Coronary artery (tissue), 2 donors: ENCODE results near the gene OLA1.

Experiments used
- DNase-seq: peaks from one replicate; pipeline ENCODE4 v3.0.0-alpha.2; 2017; ENCODE audit warnings: low spot score
- H3K27ac ChIP-seq, 2 donors: fragments of 200-600 bp; sonication (generic); one replicate each; pipeline ENCODE4 v1.5.1; 2016 to 2019
- H3K4me3 ChIP-seq: fragments of 200-600 bp; sonication (generic); 2 replicates; pipeline ENCODE4 v1.5.1; 2016; ENCODE audit warnings: mild to moderate bottlenecking, moderate library complexity
- TF ChIP-seq, protein P1 (sequence below): fragments of 200-600 bp; sonication (generic); IDR thresholded peaks from one replicate; pipeline ENCODE4 v1.5.1; 2019; ENCODE audit warnings: antibody characterized with exemption

Gene OLA1

DNA sequence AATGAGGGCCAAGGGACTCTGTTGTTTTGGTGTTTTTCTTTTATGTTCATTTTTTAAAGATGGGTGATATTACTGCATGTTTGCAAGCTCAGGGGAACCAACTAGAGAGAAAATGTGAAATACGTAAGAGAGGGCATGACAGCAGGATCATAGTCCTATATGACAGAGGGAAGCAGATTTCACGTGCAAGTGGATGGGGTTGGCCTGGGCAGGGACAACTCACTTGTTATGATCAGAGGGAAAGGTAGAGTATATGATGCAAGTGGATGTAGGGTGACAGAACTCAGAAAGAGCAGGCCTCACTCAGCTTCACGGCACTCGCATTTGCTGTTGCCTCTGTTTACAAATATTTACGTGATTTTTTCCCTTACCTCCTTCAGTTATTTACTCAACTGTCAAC is 67.0 kb downstream of the OLA1 start:
- Histone ChIP-seq H3K27ac (no peak overlapping the region), H3K4me3 (no peak overlapping the region)
- no peak for DNase-seq
- TF ChIP-seq, protein P1, sequence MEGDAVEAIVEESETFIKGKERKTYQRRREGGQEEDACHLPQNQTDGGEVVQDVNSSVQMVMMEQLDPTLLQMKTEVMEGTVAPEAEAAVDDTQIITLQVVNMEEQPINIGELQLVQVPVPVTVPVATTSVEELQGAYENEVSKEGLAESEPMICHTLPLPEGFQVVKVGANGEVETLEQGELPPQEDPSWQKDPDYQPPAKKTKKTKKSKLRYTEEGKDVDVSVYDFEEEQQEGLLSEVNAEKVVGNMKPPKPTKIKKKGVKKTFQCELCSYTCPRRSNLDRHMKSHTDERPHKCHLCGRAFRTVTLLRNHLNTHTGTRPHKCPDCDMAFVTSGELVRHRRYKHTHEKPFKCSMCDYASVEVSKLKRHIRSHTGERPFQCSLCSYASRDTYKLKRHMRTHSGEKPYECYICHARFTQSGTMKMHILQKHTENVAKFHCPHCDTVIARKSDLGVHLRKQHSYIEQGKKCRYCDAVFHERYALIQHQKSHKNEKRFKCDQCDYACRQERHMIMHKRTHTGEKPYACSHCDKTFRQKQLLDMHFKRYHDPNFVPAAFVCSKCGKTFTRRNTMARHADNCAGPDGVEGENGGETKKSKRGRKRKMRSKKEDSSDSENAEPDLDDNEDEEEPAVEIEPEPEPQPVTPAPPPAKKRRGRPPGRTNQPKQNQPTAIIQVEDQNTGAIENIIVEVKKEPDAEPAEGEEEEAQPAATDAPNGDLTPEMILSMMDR, result no peak

DNA sequence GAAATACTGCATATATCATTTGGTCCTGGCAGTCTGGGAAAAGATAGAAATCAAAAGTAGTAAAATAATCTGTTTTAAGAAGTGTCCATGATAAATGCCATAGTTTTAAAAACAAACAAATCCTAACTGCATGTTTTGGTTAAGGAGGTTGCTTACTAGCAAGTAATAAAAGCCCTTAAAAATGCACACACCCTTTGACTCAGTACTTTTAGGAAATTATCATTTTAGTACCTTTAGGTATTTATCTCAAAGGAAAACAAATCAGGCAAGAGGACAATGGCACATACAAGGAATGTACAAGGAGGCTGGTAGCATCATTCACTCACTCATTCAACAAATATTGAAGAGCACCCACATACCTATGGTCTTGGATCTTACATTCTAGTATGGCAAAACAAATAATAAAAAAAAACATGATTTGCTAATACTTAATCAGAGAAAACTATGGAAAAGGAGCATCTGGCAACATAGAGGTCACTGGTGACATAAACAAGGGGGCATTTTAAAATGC is 67.6 kb downstream of the OLA1 start:
- DNase-seq, result no peak
- Histone ChIP-seq H3K4me3 (no peak overlapping the region), H3K27ac (no peak overlapping the region)
- TF ChIP-seq, protein P1, result no peak

DNA sequence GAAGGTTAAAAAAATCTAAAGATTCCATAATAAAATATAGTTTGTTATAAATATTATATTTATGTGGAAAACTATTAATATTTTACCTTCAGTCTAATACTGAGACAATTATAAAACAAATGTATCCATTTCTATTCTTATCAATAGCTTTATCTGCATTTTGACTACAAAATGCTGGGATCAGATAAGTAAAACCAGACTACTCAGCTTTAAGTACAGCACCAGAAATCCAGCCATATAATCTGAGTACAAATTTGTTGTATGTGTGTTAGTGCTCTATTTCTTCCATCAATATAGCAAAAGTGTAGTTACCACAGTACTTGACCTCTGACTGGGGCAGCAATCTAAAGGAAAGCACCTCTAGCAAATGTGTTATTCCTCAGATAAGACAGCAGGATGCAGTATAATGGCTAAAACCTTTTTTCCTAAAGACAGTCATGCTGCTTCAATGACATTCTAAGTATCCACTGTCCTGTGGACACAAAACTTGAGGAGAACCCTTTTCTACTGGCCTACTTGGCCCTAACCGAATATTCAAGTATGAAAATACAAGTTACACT is 68.1 kb downstream of the OLA1 start:
- no peak overlapping the region for H3K27ac ChIP-seq
- DNase-seq, result no peak
- TF ChIP-seq, protein P1, result no peak
- H3K4me3 ChIP-seq, result no peak overlapping the region

DNA sequence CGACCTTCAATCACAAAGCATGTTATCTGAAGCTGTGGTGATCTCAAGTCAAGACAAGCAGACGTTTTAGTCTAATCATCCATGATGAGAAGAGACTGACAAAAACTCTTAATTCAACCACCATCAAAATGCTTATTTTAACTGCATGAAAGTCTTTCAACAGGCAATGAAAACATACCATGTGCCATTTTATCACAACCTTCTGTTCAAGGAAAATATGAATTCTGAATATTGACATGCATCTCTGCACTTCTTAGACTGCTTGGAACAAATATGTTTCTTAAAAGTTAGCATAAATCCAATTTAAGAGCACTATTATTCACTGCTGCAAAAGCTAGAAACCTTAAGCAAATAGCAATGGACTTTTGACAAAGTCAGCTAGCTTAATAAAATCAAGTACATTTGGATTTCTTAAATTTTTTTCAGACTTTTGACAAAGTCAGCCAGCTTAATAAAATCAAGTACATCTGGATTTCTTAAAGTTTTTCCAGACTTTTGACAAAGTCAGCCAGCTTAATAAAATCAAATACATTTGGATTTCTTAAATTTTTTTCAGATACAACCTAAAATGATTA is 70.9 kb downstream of the OLA1 start:
- Histone ChIP-seq H3K27ac (no peak overlapping the region), H3K4me3 (no peak overlapping the region)
- TF ChIP-seq, protein P1, result no peak
- no peak for DNase-seq

DNA sequence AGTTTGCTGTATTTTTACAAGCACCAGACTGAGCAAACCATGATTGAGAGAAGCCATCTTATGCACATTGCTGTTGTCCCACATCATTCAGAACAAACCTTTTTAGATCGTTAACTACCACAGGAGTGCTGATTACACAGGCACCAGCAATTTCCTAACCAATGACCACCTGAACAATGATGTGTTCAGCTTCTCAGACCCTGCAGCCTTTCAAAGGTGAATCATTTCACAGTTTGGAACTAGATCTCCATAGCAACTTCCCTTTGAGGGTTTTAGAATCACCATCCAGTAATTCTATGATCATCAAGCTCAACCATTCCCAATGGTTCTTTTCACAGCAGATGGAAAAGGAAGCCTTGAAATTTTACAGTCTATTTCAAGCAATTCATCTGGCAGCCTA is 71.4 kb downstream of the OLA1 start:
- TF ChIP-seq, protein P1, result no peak
- no peak overlapping the region for H3K27ac ChIP-seq
- no peak for DNase-seq

DNA sequence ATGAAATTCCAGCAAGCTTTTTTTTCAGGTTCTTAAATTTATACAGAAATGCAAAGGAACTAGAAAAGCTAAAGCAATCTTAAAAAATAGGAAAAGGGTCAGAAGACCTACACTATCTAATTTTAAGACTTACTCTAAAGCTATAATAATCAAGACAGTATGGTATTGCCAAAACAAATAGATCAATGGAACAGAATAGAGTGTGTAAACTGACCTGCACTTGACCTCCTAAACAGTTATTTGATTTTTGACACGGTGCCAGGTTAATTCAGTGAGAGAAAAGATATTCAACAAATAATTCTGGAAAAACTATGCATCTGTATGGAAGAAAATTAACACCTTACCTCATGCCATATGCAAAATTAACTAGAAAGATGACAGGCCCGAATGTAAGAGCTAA is 73.6 kb downstream of the OLA1 start:
- no peak for DNase-seq
- H3K4me3 ChIP-seq, result no peak overlapping the region
- TF ChIP-seq, protein P1, result no peak
- no peak overlapping the region for H3K27ac ChIP-seq

More for the DNA sequence above, 71.4 kb downstream of the OLA1 start:
- no peak overlapping the region for H3K4me3 ChIP-seq

DNA sequence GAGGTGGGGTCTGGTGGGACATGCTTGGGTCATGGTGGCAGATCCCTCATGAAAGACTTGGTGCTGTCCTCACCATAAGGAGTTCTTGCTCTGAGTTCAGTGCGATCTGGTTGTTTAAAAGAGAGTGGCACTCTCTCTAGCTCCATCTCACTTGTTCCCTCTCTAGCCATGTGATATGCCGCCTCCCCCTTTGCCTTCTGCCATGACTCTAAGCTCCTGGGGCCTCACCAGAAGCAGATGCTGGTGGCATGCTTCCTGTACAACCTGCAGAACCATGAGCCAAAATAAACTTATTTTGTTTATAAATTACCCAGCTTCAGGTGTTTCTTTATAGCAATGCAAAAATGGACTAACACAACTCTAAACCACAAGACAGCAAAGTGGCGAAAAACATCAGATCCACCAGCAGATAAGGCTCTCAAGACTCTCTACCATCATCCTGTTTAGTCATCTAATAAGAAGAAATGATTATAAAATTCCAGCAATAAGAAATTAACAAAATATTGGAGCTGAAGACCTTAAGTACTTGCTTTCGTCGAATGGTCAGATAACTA is 75.5 kb downstream of the OLA1 start:
- TF ChIP-seq, protein P1, result no peak
- no peak for DNase-seq
- H3K27ac ChIP-seq, result no peak overlapping the region
- no peak overlapping the region for H3K4me3 ChIP-seq
